ENCODE measurements around the gene TFCP2L1. TPM values are rescaled to one million over a fixed set of nuclear protein-coding genes. Genes with fewer than 3 reads are reported as not detected.
"Not testable (repeated sequence)": the region's sequence is repeated elsewhere in the genome, so short reads cannot be mapped to it uniquely, and the experiment has no call there.

Gene TFCP2L1
- total RNA-seq, 2 donors from 2014 or later, result 54.2 to 103 TPM

- no peak for DNase-seq
- intact Hi-C loops (cut with DNase I), result no loop called here
Observed at GRCh38 chr2:121316986-121317385, 32.0 kb upstream of the TFCP2L1 start.

GRCh38 chr2:121313701-121314100 is 28.7 kb upstream of the TFCP2L1 start:
- H3K9me3 ChIP-seq; H3K4me1 ChIP-seq; H3K36me3 ChIP-seq; H3K27ac ChIP-seq; H3K27me3 ChIP-seq; DNase-seq; intact Hi-C loops (cut with DNase I); H3K4me3 ChIP-seq; H3K9ac ChIP-seq (ENCODE audit: low read depth in 2 of 2, low read length in 2 of 2): not testable (repeated sequence)

More at GRCh38 chr2:121316986-121317385, 32.0 kb upstream of the TFCP2L1 start:
- Histone ChIP-seq H3K27me3 (no peaks in the 10 kb centered on the region), H3K4me3 (no peak overlapping the region), H3K36me3 (no peaks in the 10 kb centered on the region), H3K9me3 (no peaks in the 10 kb centered on the region), H3K4me1 (no peaks in the 10 kb centered on the region), H3K27ac (no peak overlapping the region), H3K9ac (ENCODE audit: low read depth in 2 of 2, low read length in 2 of 2) (no peak overlapping the region)
- no peak for TF ChIP-seq CTCF (IDR thresholded peaks at IDR 0.05)

- H3K27me3 ChIP-seq, result no peaks in the 10 kb centered on the region
- H3K9ac ChIP-seq (ENCODE audit: low read depth in 2 of 2, low read length in 2 of 2), result no peak overlapping the region
- H3K4me3 ChIP-seq, result no peak overlapping the region
- TF ChIP-seq CTCF (IDR thresholded peaks at IDR 0.05), result no peak
- intact Hi-C loops (cut with DNase I), result no loop called here
- H3K36me3 ChIP-seq, result no peaks in the 10 kb centered on the region
- DNase-seq, result no peak
- H3K27ac ChIP-seq, result no peak overlapping the region
- H3K4me1 ChIP-seq, result no peaks in the 10 kb centered on the region
- no peaks in the 10 kb centered on the region for H3K9me3 ChIP-seq
Observed at GRCh38 chr2:121309801-121310200, 24.8 kb upstream of the TFCP2L1 start.

GRCh38 chr2:121309323-121309722 is 24.3 kb upstream of the TFCP2L1 start:
- TF ChIP-seq CTCF (IDR thresholded peaks at IDR 0.05), result no peak
- Histone ChIP-seq H3K9me3 (no peaks in the 10 kb centered on the region), H3K4me1 (no peaks in the 10 kb centered on the region), H3K27ac (no peak overlapping the region), H3K36me3 (no peaks in the 10 kb centered on the region), H3K4me3 (no peak overlapping the region), H3K27me3 (no peaks in the 10 kb centered on the region), H3K9ac (ENCODE audit: low read depth in 2 of 2, low read length in 2 of 2) (no peak overlapping the region)
- DNase-seq, result no peak
- intact Hi-C loops (cut with DNase I), result no loop called here

- DNase-seq, result no peak
- intact Hi-C loops (cut with DNase I), result no loop called here
Observed at GRCh38 chr2:121307048-121307447, 22.0 kb upstream of the TFCP2L1 start.

GRCh38 chr2:121304941-121305340 is 19.9 kb upstream of the TFCP2L1 start:
- Histone ChIP-seq H3K9me3 (no peaks in the 10 kb centered on the region), H3K36me3 (no peaks in the 10 kb centered on the region), H3K27me3 (no peaks in the 10 kb centered on the region), H3K9ac (ENCODE audit: low read depth in 2 of 2, low read length in 2 of 2) (no peak overlapping the region), H3K27ac (no peak overlapping the region), H3K4me1 (no peaks in the 10 kb centered on the region), H3K4me3 (no peak overlapping the region)
- no peak for TF ChIP-seq CTCF (IDR thresholded peaks at IDR 0.05)
- no peak for DNase-seq
- intact Hi-C loops (cut with DNase I), result no loop called here

More at GRCh38 chr2:121307048-121307447, 22.0 kb upstream of the TFCP2L1 start:
- no peaks in the 10 kb centered on the region for H3K27me3 ChIP-seq
- H3K9me3 ChIP-seq, result no peaks in the 10 kb centered on the region
- H3K4me3 ChIP-seq, result no peak overlapping the region
- TF ChIP-seq CTCF (IDR thresholded peaks at IDR 0.05), result no peak
- H3K9ac ChIP-seq (ENCODE audit: low read depth in 2 of 2, low read length in 2 of 2), result no peak overlapping the region
- no peaks in the 10 kb centered on the region for H3K36me3 ChIP-seq
- no peaks in the 10 kb centered on the region for H3K4me1 ChIP-seq
- no peak overlapping the region for H3K27ac ChIP-seq
